CD4-positive, alpha-beta T cell treated with Interleukin-4 for 1 hour (primary cell): ENCODE results near the gene FAM20A.
"Not testable (repeated sequence)": the region's sequence is repeated elsewhere in the genome, so short reads cannot be mapped to it uniquely, and the experiment has no call there.

Source experiments
- DNase-seq, 2 donors: peaks; one replicate each; pipeline ENCODE4 v3.0.0-alpha.2; 2020 to 2022

FAM20A gene

GRCh38 chr17:68518063-68518815 is 82.9 kb downstream of the FAM20A start:
- DNase-seq: no peak

GRCh38 chr17:68517605-68518004 is 83.6 kb downstream of the FAM20A start:
- not testable (repeated sequence) for DNase-seq

- DNase-seq: no peak
These were observed 84.4 kb downstream of the FAM20A start for GRCh38 chr17:68516732-68517131.

- no peak for DNase-seq
These were observed 86.1 kb downstream of the FAM20A start for GRCh38 chr17:68514831-68515635.

- no peak for DNase-seq
These were observed 87.2 kb downstream of the FAM20A start for GRCh38 chr17:68513932-68514331.

GRCh38 chr17:68512960-68513474 is 88.2 kb downstream of the FAM20A start:
- DNase-seq: no peak

- peak; percentile 94 to 96 for DNase-seq
These were observed 88.8 kb downstream of the FAM20A start, which contains the start of gene PRKAR1A for GRCh38 chr17:68512247-68512959. Gene PRKAR1A, plus strand, starts transcription at chr17:68512430. Its CDS starts 2,970 bp downstream, at chr17:68515400.

GRCh38 chr17:68511671-68512246 is 89.4 kb downstream of the FAM20A start:
- peak; percentile 80 to 81 for DNase-seq

- DNase-seq: no peak
These were observed 89.9 kb downstream of the FAM20A start for GRCh38 chr17:68511254-68511670.

GRCh38 chr17:68509141-68510057 is 91.8 kb downstream of the FAM20A start:
- DNase-seq: peak in 1 of 2 donors; percentile 39

GRCh38 chr17:68507576-68507975 is 93.6 kb downstream of the FAM20A start:
- no peak for DNase-seq

GRCh38 chr17:68505951-68506350 is 95.2 kb downstream of the FAM20A start:
- no peak for DNase-seq

- no peak for DNase-seq
These were observed 100.1 kb downstream of the FAM20A start for GRCh38 chr17:68501074-68501473.

GRCh38 chr17:68499587-68499986 is 101.6 kb downstream of the FAM20A start:
- DNase-seq: no peak

- DNase-seq: no peak
These were observed 102.5 kb downstream of the FAM20A start for GRCh38 chr17:68498479-68499326.

GRCh38 chr17:68497885-68498319 is 103.3 kb downstream of the FAM20A start:
- DNase-seq: peak in 1 of 2 donors; percentile 64

- DNase-seq: no peak
These were observed 106.1 kb downstream of the FAM20A start for GRCh38 chr17:68495081-68495480.

GRCh38 chr17:68492394-68493054 is 108.6 kb downstream of the FAM20A start:
- DNase-seq: not testable (repeated sequence)

- DNase-seq: peak in 1 of 2 donors; percentile 56
These were observed 109.6 kb downstream of the FAM20A start for GRCh38 chr17:68491381-68492231.
